Endothelial cell of umbilical vein (primary cell): Measurements from ENCODE around the gene COX8A. TPM values are rescaled to one million over a fixed set of nuclear protein-coding genes. Genes with fewer than 3 reads are reported as not detected.

ENCODE experiments used
- BruUV-seq: library from RNA; stranded (reverse); fragments of 400-500 nt; replicated peaks from 2 replicates; lab custom pipeline; 2021; lab: Mats Ljungman, UMichigan
- CTCF ChIA-PET: fragments of 300-600, 350-600 bp; sonication (Branson Sonifier 250); formaldehyde crosslinking; loops from one replicate; lab custom pipeline; 2021; ENCODE audit warnings: antibody characterized with exemption, inconsistent platforms; lab: Charles Lee
- POLR2A ChIA-PET: fragments of 300-600, 350-600 bp; sonication (Branson Sonifier 250); formaldehyde crosslinking; loops from one replicate; lab custom pipeline; 2021; ENCODE audit warnings: antibody characterized with exemption, inconsistent platforms; lab: Charles Lee
- DNase-seq: peaks from one replicate; pipeline ENCODE4 v3.0.0-alpha.2; 2011; ENCODE audit warnings: low read depth, low spot score
- FAIRE-seq: peaks from 2 replicates; lab custom pipeline; 2011; peaks lifted over from hg19 to GRCh38; lab: Jason Lieb, UNC
- H2AFZ ChIP-seq: 2 replicates; pipeline ENCODE4 v1.6.0; 2012; ENCODE audit warnings: low read depth, low read length, control low read depth, inconsistent platforms
- H3K27ac ChIP-seq: 2 replicates; pipeline ENCODE4 v1.5.1; 2011; ENCODE audit warnings: low read depth, mild to moderate bottlenecking, control low read depth, low read length, moderate library complexity; ENCODE audit not compliant: insufficient read depth
- H3K27me3 ChIP-seq, 2 experiments: 2 replicates each; pipeline versions ENCODE4 v1.6.0 to v1.6.1; 2011; ENCODE audit warnings: low read length in 2 of 2, mixed read lengths in 1 of 2; ENCODE audit not compliant: control insufficient read depth in 2 of 2, insufficient read depth in 2 of 2
- H3K36me3 ChIP-seq, 2 experiments: 2 replicates in 1 of 2; 3 replicates in 1 of 2; pipeline ENCODE4 v1.5.1; 2011; ENCODE audit warnings: low read length in 2 of 2, mild to moderate bottlenecking in 1 of 2, moderate library complexity in 1 of 2; ENCODE audit not compliant: control insufficient read depth in 2 of 2, insufficient read depth in 2 of 2; ENCODE audit errors: extremely low read depth in 1 of 2
- H3K4me1 ChIP-seq: 3 replicates; pipeline ENCODE4 v1.5.1; 2011; ENCODE audit warnings: mild to moderate bottlenecking, low read length; ENCODE audit not compliant: control insufficient read depth, insufficient read depth; ENCODE audit errors: extremely low read depth
- H3K4me2 ChIP-seq: 2 replicates; pipeline ENCODE4 v1.6.1; 2011; ENCODE audit warnings: low read length, control low read depth, mixed read lengths; ENCODE audit not compliant: insufficient read depth
- H3K4me3 ChIP-seq, 3 experiments: fragments of 200-600 bp in 1 of 3; sonication (generic), shearing (Covaris generic) in 1 of 3; replicated peaks in 1 of 3; 2 replicates each; pipeline ENCODE4 v1.5.1; 2011 to 2016; ENCODE audit warnings: control low read depth in 3 of 3, low read length in 3 of 3, mild to moderate bottlenecking in 2 of 3, inconsistent platforms in 1 of 3, low read depth in 1 of 3, moderate library complexity in 1 of 3; ENCODE audit not compliant: insufficient read depth in 1 of 3
- H3K79me2 ChIP-seq: 2 replicates; pipeline ENCODE4 v1.6.0; 2012; ENCODE audit warnings: low read length, inconsistent platforms; ENCODE audit not compliant: control insufficient read depth, insufficient read depth
- H3K9ac ChIP-seq: replicated peaks from 2 replicates; pipeline ENCODE3; 2011; ENCODE audit warnings: low read length, control low read depth; ENCODE audit not compliant: insufficient read depth; ENCODE audit errors: extremely low read depth
- H3K9me1 ChIP-seq: replicated peaks from 3 replicates; pipeline ENCODE4 v1.6.0; 2011; ENCODE audit warnings: mild to moderate bottlenecking, low read length; ENCODE audit not compliant: control insufficient read depth, insufficient read depth; ENCODE audit errors: extremely low read depth
- H3K9me3 ChIP-seq: replicated peaks from 2 replicates; pipeline ENCODE4 v1.5.1; 2012; ENCODE audit warnings: low read length, inconsistent platforms; ENCODE audit not compliant: control insufficient read depth, insufficient read depth
- H4K20me1 ChIP-seq: replicated peaks from 2 replicates; pipeline ENCODE3; 2011; ENCODE audit warnings: mild to moderate bottlenecking, low read length; ENCODE audit not compliant: control insufficient read depth, insufficient read depth; ENCODE audit errors: extremely low read depth
- CTCF ChIP-seq, 2 donors: IDR thresholded peaks; 1 replicate in 1 of 2; 2 replicates in 1 of 2; pipeline ENCODE4 v1.5.1; 2011; ENCODE audit warnings: low read length in 2 of 2, mild to moderate bottlenecking in 2 of 2, moderate library complexity in 2 of 2, control low read depth in 1 of 2, inconsistent platforms in 1 of 2, low read depth in 1 of 2; ENCODE audit not compliant: insufficient read depth in 1 of 2; ENCODE audit errors: extremely low read depth in 1 of 2
- EZH2 ChIP-seq: IDR thresholded peaks from 2 replicates; pipeline ENCODE4 v1.6.1; 2012; ENCODE audit warnings: borderline replicate concordance, low read depth, mild to moderate bottlenecking, moderate library complexity, low read length, inconsistent platforms; ENCODE audit not compliant: severe bottlenecking
- FOS ChIP-seq: IDR thresholded peaks from 2 replicates; pipeline ENCODE4 v1.6.1; 2011; ENCODE audit warnings: mild to moderate bottlenecking, low read length, moderate library complexity, borderline replicate concordance; ENCODE audit not compliant: insufficient read depth
- GATA2 ChIP-seq: IDR thresholded peaks from 2 replicates; pipeline ENCODE4 v1.7.0; 2011; ENCODE audit warnings: low read depth, mild to moderate bottlenecking, moderate library complexity, mixed read lengths, low read length; ENCODE audit not compliant: insufficient read length, insufficient read depth
- JUN ChIP-seq: IDR thresholded peaks from 2 replicates; pipeline ENCODE4 v1.6.1; 2011; ENCODE audit warnings: borderline replicate concordance, low read depth; ENCODE audit not compliant: insufficient read length, insufficient read depth
- MAX ChIP-seq: IDR thresholded peaks from 2 replicates; pipeline ENCODE4 v1.6.1; 2011; ENCODE audit not compliant: insufficient read depth, insufficient read length
- MYC ChIP-seq: IDR thresholded peaks from one replicate; pipeline ENCODE4 v1.6.1; 2011; ENCODE audit warnings: mild to moderate bottlenecking, low read depth, low read length
- POLR2A ChIP-seq: IDR thresholded peaks from 2 replicates; pipeline ENCODE4 v1.6.1; 2012; ENCODE audit warnings: low read depth, mild to moderate bottlenecking, control low read depth, low read length
- POLR2AphosphoS5 ChIP-seq: IDR thresholded peaks from 2 replicates; pipeline ENCODE4 v1.6.1; 2012; ENCODE audit warnings: low read depth, mild to moderate bottlenecking, control low read depth, low read length, moderate library complexity; ENCODE audit not compliant: insufficient read depth
- dilution Hi-C: fragments of 300-500 bp; cut with MboI; formaldehyde crosslinking; loops from one replicate; pipeline ENCODE4 v1.15.0; 2019; ENCODE audit warnings: low sequenced_read_pairs; ENCODE audit not compliant: extremely low pct_ligation_motif_present
- intact Hi-C: fragments of 100-400 bp; cut with micrococcal nuclease; formaldehyde crosslinking; loops from one replicate; pipeline ENCODE4 v1.10.0; 2022
- polyA plus RNA-seq, 4 experiments: library from polyadenylated mRNA; depleted of rRNA in 3 of 4; stranded (reverse) in 3 of 4; unstranded in 1 of 4; fragments of >200 nt; gene quantifications; 2 replicates each; pipeline versions ENCODE4 v1.2.1 to v1.2.3, GENCODE V29; 2011 to 2012; ENCODE audit warnings: missing spikeins in 1 of 4
- small RNA-seq: library from RNA; depleted of rRNA; stranded (forward); fragments of <200 nt; gene quantifications from one replicate; pipeline ENCODE3, GENCODE V24; 2012; ENCODE audit warnings: low replicate concordance, low read depth; ENCODE audit not compliant: insufficient read depth, insufficient read length
- total RNA-seq: library from RNA; stranded (reverse); gene quantifications from 2 replicates; pipeline ENCODE4 v1.2.3, GENCODE V29; 2021

The COX8A gene
- total and polyA plus RNA-seq, 2 donors (not counting 3 experiments of a cell fraction or from before 2014, with no cell fraction given) = 339 to 930 TPM

- dilution Hi-C loops (no loop called here), intact Hi-C loops (no loop called here)
- Histone ChIP-seq H3K9me3 (no peaks in the 10 kb centered on the region), H3K4me3 (no peak overlapping the region), H4K20me1 (no peaks in the 10 kb centered on the region), H3K79me2 (no peaks in the 10 kb centered on the region), H3K4me2 (no peak overlapping the region), H3K9ac (no peak overlapping the region), H2AFZ (no peak overlapping the region), H3K36me3 (no peaks in the 10 kb centered on the region), H3K4me1 (no peaks in the 10 kb centered on the region), H3K27ac (no peak overlapping the region), H3K9me1 (no peaks in the 10 kb centered on the region), H3K27me3 (no peaks in the 10 kb centered on the region)
- DNase-seq = no peak
- ChIA-PET CTCF (interaction anchor here (1.2 to 1.8 kb wide), 3 partner anchors 10 to 23 kb away, joined by 3 to 5 read pairs (median 5); no protein-coding TSS in a partner anchor), POLR2A (no interaction called here)
- TF ChIP-seq MYC = no peak
- no peak for TF ChIP-seq CTCF (IDR thresholded peaks at IDR 0.05; ENCODE audit: extremely low read depth in 1 of 2, insufficient read depth in 1 of 2, low read depth in 1 of 2, low read length in 2 of 2)
- no peak for TF ChIP-seq POLR2AphosphoS5
- TF ChIP-seq POLR2A = no peak
- TF ChIP-seq EZH2 = no peak
- TF ChIP-seq FOS = no peak
- TF ChIP-seq MAX = no peak
- no peak for TF ChIP-seq JUN
- TF ChIP-seq GATA2 = no peak
- FAIRE-seq = peak; percentile 21
- no TSS peak for BruUV-seq
Measured at GRCh38 chr11:64025205-64025604, 50.8 kb downstream of the COX8A start.

Small RNA genes within 50 kb of the gene (small RNA-seq; reads per million reads assigned to genes)
- not detected for gene RNU6-45P

Other genes starting within 250 kb of the COX8A start
- gene ZFTA, start 205.8 kb upstream of the COX8A start, total RNA-seq = 25.2 and 32.0 TPM in 2 replicates
- gene ZFTA, start 205.8 kb upstream of the COX8A start, polyA plus RNA-seq = 9.9 and 10.5 TPM in 2 replicates
- gene SPINDOC, start 161.2 kb upstream of the COX8A start, total RNA-seq = 51.5 and 54.5 TPM in 2 replicates
- gene SPINDOC, start 161.2 kb upstream of the COX8A start, polyA plus RNA-seq = 29.4 and 33.8 TPM in 2 replicates
- 33.4 and 34.7 TPM in 2 replicates for gene MARK2, start 135.5 kb upstream of the COX8A start, total RNA-seq
- gene MARK2, start 135.5 kb upstream of the COX8A start, polyA plus RNA-seq = 16.6 and 16.7 TPM in 2 replicates
- gene RCOR2, start 57.5 kb upstream of the COX8A start, total RNA-seq = 0.13 and 1.7 TPM in 2 replicates
- 0.43 and 0.63 TPM in 2 replicates for gene RCOR2, start 57.5 kb upstream of the COX8A start, polyA plus RNA-seq
- 30.9 and 32.3 TPM in 2 replicates for gene NAA40, start 35.6 kb upstream of the COX8A start, total RNA-seq
- gene NAA40, start 35.6 kb upstream of the COX8A start, polyA plus RNA-seq = 22.8 and 28.5 TPM in 2 replicates
- 80.0 and 81.9 TPM in 2 replicates for gene OTUB1, start 11.8 kb downstream of the COX8A start, total RNA-seq
- gene OTUB1, start 11.8 kb downstream of the COX8A start, polyA plus RNA-seq = 256 and 316 TPM in 2 replicates
- gene FLRT1, start 61.3 kb downstream of the COX8A start, total RNA-seq = not detected in 2 replicates
- gene FLRT1, start 61.3 kb downstream of the COX8A start, polyA plus RNA-seq = not detected in 2 replicates
- gene MACROD1, start 191.5 kb downstream of the COX8A start, total RNA-seq = 16.2 and 16.6 TPM in 2 replicates
- 11.0 and 16.9 TPM in 2 replicates for gene MACROD1, start 191.5 kb downstream of the COX8A start, polyA plus RNA-seq
- gene STIP1, start 211.6 kb downstream of the COX8A start, total RNA-seq = 223 and 226 TPM in 2 replicates
- 91.9 and 117 TPM in 2 replicates for gene STIP1, start 211.6 kb downstream of the COX8A start, polyA plus RNA-seq
- 63.4 and 64.4 TPM in 2 replicates for gene FERMT3, start 232.1 kb downstream of the COX8A start, total RNA-seq
- gene FERMT3, start 232.1 kb downstream of the COX8A start, polyA plus RNA-seq = 100 and 111 TPM in 2 replicates